KMS-11 (cell line): ENCODE results near the gene UBE2J1.

Source experiments
- H2AFZ ChIP-seq: fragments of 200-600 bp; sonication (generic); 2 replicates; pipeline ENCODE4 v1.6.1; 2016; ENCODE audit warnings: antibody characterized with exemption, mixed run types, low read depth
- H3K27ac ChIP-seq: fragments of 200-600 bp; sonication (generic); 2 replicates; pipeline ENCODE4 v1.6.1; 2016; ENCODE audit warnings: mild to moderate bottlenecking, mixed run types
- H3K27me3 ChIP-seq: fragments of 200-600 bp; sonication (generic); 2 replicates; pipeline ENCODE4 v1.6.1; 2017; ENCODE audit warnings: mild to moderate bottlenecking, low read depth, mixed run types, moderate library complexity; ENCODE audit not compliant: insufficient read depth
- H3K36me3 ChIP-seq: fragments of 200-600 bp; sonication (generic); 2 replicates; pipeline ENCODE4 v1.6.1; 2017; ENCODE audit warnings: mild to moderate bottlenecking, mixed run types; ENCODE audit not compliant: insufficient read depth
- H3K4me1 ChIP-seq: fragments of 200-600 bp; sonication (generic); 2 replicates; pipeline ENCODE4 v1.6.1; 2016; ENCODE audit warnings: mild to moderate bottlenecking, low read depth, mixed run types; ENCODE audit not compliant: poor library complexity, severe bottlenecking
- H3K4me2 ChIP-seq: fragments of 200-600 bp; sonication (generic); 2 replicates; pipeline ENCODE4 v1.7.0; 2016; ENCODE audit warnings: mild to moderate bottlenecking, mixed run types
- H3K4me3 ChIP-seq: fragments of 200-600 bp; sonication (generic); IDR thresholded peaks from 2 replicates; pipeline ENCODE4 v1.6.1; 2017; ENCODE audit warnings: low read depth, low read length, mixed read lengths; ENCODE audit not compliant: insufficient read depth
- H3K79me2 ChIP-seq: fragments of 200-600 bp; sonication (generic); 2 replicates; pipeline ENCODE4 v1.6.1; 2016; ENCODE audit warnings: low read depth, mixed run types; ENCODE audit not compliant: insufficient read depth
- H3K9ac ChIP-seq: fragments of 200-600 bp; sonication (generic); 2 replicates; pipeline ENCODE4 v1.6.1; 2016; ENCODE audit warnings: mild to moderate bottlenecking, mixed run types
- H4K20me1 ChIP-seq: fragments of 200-600 bp; sonication (generic); 2 replicates; pipeline ENCODE4 v1.6.1; 2016; ENCODE audit warnings: mild to moderate bottlenecking, mixed run types; ENCODE audit not compliant: insufficient read depth
- TF ChIP-seq, protein P1 (sequence below): fragments of 200-600 bp; sonication (generic); conservative IDR thresholded peaks from 2 replicates; pipeline ENCODE4 v1.6.1; 2017; ENCODE audit warnings: low read depth, mild to moderate bottlenecking, antibody characterized with exemption, low read length, moderate library complexity, mixed read lengths

The UBE2J1 gene

DNA sequence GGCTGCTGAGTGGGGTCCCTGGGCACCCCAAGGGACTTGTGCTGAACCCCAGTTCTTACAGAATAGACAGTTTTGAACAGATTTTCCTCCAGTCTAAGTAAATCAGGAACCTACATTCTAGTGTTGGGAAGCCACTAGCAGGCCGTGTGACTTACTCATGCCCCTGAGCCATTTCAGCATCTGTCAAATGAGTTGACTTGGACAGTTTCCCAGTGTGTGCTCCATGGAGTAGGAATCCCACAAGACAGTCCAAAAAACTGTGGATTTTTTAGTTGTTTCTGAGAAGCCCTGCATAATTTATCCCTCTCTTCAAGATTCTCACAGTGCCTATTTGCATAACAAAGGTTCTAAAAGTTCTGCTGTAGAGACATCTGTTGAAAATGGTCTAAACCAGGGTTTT, 39.5 kb downstream of the UBE2J1 start:
- H3K36me3 ChIP-seq, result no peaks in the 10 kb centered on the region
- TF ChIP-seq, protein P1, sequence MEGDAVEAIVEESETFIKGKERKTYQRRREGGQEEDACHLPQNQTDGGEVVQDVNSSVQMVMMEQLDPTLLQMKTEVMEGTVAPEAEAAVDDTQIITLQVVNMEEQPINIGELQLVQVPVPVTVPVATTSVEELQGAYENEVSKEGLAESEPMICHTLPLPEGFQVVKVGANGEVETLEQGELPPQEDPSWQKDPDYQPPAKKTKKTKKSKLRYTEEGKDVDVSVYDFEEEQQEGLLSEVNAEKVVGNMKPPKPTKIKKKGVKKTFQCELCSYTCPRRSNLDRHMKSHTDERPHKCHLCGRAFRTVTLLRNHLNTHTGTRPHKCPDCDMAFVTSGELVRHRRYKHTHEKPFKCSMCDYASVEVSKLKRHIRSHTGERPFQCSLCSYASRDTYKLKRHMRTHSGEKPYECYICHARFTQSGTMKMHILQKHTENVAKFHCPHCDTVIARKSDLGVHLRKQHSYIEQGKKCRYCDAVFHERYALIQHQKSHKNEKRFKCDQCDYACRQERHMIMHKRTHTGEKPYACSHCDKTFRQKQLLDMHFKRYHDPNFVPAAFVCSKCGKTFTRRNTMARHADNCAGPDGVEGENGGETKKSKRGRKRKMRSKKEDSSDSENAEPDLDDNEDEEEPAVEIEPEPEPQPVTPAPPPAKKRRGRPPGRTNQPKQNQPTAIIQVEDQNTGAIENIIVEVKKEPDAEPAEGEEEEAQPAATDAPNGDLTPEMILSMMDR, result no peak
- H3K27me3 ChIP-seq, result no peaks in the 10 kb centered on the region
- no peaks in the 10 kb centered on the region for H3K4me1 ChIP-seq
- no peak overlapping the region for H2AFZ ChIP-seq
- no peaks in the 10 kb centered on the region for H4K20me1 ChIP-seq
- no peaks in the 10 kb centered on the region for H3K79me2 ChIP-seq
- no peak overlapping the region for H3K4me3 ChIP-seq
- H3K27ac ChIP-seq, result no peak overlapping the region
- H3K9ac ChIP-seq, result no peak overlapping the region
- no peak overlapping the region for H3K4me2 ChIP-seq

DNA sequence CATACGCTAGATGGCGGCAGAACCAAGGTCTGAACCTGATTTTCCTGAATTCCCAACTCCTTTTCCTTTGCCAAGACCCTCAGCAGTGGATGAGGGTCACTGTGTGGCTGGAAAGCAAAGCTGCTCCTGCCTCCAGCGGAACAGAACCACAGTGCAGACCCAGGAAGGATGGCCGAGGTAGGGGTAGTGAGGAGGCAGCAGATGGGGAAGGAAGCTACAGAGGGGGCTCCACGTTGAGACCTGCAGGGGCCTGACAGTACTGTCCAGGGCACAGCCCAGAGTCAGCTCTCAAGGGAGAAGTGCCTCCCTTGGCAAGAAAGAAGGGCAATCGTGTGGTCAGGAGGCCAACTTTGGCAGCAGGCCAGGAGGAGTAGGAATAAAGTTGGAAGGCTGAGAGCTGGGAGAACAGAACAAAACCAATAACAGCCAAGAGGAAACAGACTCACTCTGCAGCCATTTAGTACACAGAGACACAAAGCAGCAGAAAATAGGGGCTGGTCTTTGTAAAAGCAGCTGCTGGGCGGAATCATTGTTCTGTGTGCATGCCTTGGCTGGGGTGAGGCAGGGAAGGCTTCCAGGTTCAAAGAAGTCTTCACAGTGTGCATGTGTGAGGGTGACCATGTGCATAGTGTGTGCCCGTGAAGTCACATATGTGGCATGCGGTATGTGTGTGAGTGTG, 40.5 kb downstream of the UBE2J1 start:
- TF ChIP-seq, protein P1, result no peak
- Histone ChIP-seq H3K4me2 (no peak overlapping the region), H3K36me3 (no peaks in the 10 kb centered on the region), H3K79me2 (no peaks in the 10 kb centered on the region), H3K4me3 (no peak overlapping the region), H4K20me1 (no peaks in the 10 kb centered on the region), H2AFZ (no peak overlapping the region), H3K4me1 (no peaks in the 10 kb centered on the region), H3K9ac (no peak overlapping the region), H3K27ac (no peak overlapping the region), H3K27me3 (no peaks in the 10 kb centered on the region)

DNA sequence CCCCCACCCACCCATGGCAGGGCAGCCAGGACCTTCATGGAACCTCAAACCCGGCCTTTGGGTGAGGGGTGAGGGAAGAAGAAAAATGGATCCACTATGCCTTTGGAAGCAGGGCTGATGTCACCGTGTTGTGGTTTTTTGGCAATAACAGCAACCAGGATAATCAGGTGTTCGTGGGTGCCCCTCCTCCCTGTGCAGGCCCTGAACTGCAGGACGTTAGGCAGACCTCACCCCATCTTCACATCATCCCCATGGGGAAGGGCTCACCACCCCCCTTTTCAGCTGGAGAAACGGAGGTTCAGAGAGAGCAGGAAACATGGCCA, 41.0 kb downstream of the UBE2J1 start:
- no peaks in the 10 kb centered on the region for H4K20me1 ChIP-seq
- no peaks in the 10 kb centered on the region for H3K27me3 ChIP-seq
- H3K79me2 ChIP-seq, result no peaks in the 10 kb centered on the region
- H3K9ac ChIP-seq, result no peak overlapping the region
- no peaks in the 10 kb centered on the region for H3K36me3 ChIP-seq
- TF ChIP-seq, protein P1, result no peak
- H3K4me2 ChIP-seq, result no peak overlapping the region
- no peak overlapping the region for H2AFZ ChIP-seq
- H3K4me3 ChIP-seq, result no peak overlapping the region
- no peak overlapping the region for H3K27ac ChIP-seq
- no peaks in the 10 kb centered on the region for H3K4me1 ChIP-seq

DNA sequence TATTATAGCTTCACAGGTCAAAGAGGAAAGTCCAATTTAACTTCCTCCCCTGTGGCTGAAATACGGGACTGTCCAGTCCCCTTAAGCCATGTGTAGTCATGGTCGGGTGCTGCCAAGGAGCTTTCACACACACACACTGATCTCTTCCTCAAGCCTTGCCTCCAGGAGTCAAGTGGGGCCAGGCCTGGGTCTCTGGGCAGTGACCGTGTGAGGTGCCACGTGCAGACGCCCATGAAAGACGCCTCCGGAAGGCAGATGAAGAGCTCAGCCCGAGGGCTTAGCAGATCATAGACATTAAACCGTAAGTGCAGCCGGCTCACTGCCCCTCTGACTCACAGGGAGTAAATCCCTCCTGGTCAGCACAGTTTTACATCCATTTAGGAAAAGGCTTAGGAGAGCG, 41.6 kb downstream of the UBE2J1 start:
- Histone ChIP-seq H3K79me2 (no peaks in the 10 kb centered on the region), H3K4me2 (no peak overlapping the region), H3K4me1 (no peaks in the 10 kb centered on the region), H3K27me3 (no peaks in the 10 kb centered on the region), H3K27ac (no peak overlapping the region), H4K20me1 (no peaks in the 10 kb centered on the region), H3K4me3 (no peak overlapping the region), H3K36me3 (no peaks in the 10 kb centered on the region), H2AFZ (no peak overlapping the region), H3K9ac (no peak overlapping the region)
- TF ChIP-seq, protein P1, result no peak
